NCI-H187 treated with DMSO at 0.1 percent for 48 hours (cell line): ENCODE results near the gene NAA10.

Experiments
- DNase-seq: peaks from one replicate; lab custom pipeline; 2025; lab: John Stamatoyannopoulos, UW

The NAA10 gene

GRCh38 chrX:153884590-153884989 lies 50.2 kb downstream of the NAA10 start:
- no peak for DNase-seq

DNA sequence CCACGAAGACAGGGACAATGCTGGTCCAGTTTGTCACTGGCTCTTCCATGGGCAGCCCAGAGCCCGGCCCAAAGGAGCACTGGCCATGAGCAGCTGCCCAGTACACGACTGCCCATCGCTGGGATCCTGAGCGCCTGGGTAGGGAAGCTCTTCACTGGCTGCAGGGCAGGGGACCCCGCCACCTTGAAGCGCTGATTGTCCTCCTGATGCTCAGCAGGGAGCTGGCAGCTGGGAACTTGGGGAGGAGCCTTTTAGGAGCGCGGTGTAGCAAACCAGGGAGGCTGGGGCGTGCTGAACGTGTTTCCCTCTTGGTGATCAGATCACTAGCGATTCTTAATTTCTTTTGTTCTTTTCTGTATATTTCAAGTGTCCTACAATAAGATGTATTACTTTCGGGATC lies 50.7 kb downstream of the NAA10 start:
- DNase-seq, result no peak

DNA sequence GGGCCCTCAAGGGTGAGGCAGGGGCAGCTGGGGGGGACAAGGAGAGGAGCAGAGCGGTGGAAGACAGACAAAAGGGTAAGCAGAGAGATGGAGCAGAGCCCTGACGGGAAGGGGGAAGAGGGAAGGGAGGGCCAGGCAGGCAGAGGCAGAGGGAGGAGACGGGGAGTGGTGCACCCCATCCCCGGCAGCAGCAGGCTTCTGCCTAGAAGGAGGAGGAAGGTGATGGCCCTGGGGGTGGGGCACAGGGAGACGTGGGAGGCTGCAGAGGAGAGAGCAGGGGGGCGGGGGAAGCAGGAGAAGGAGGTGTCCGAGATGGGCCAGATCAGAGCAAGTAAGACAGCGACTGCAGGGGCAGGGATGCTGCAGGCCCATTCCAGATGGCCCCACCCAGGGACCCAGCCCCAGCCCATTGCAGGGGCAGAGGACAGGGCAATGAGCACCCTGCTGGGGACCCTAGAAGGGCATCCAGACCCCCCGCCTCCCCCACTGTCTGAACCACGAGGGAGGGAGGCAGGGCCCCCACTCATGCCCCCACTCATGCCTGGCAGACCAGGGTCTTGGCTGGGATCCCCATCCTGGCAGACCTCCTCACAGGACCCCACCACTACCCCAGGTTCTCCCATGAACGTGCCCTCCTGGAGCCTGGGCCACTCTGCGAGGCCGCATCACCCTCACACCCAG lies 51.5 kb downstream of the NAA10 start:
- no peak for DNase-seq

DNA sequence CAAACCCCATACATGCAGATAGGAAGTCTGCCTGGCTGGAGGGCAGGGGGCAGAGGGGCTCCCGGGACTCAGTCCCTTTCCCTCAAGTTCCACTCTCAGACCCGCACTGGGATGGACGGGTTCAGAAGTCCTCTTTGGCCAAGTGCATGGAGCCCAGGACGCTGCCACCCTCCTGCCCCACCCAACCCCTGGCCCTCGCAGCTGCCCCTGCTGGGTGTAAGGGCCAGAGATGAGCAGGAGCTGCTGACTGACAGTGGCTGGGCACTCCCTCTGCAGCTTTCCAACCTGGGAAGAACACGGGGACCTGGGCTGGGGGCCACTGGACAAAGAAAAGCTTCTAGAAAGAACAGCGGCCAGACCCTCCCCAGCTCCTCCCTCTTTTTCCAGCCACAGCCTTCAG lies 52.3 kb downstream of the NAA10 start:
- DNase-seq, result no peak

- no peak for DNase-seq
Measured at GRCh38 chrX:153882086-153882498, 52.7 kb downstream of the NAA10 start.

DNA sequence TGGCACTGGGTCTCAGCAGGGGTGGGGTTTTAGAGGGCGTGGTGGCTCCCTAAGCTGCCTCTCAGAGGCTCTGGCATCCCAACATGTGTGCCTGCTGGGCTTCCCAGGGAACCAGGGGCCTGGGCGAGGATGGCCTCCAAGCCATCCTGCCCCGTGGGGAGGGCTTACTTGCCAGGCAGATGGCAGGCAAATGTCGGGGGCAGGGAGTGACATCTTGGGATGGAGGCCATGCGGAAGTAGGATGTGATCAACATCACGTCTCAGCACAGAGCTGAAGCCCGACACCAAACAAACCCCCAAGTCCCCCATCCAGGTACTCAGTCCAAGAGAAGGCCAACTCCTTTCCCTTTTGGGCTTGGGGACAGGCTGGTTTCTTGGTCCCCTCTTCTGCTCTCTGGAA lies 53.6 kb downstream of the NAA10 start:
- no peak for DNase-seq

DNA sequence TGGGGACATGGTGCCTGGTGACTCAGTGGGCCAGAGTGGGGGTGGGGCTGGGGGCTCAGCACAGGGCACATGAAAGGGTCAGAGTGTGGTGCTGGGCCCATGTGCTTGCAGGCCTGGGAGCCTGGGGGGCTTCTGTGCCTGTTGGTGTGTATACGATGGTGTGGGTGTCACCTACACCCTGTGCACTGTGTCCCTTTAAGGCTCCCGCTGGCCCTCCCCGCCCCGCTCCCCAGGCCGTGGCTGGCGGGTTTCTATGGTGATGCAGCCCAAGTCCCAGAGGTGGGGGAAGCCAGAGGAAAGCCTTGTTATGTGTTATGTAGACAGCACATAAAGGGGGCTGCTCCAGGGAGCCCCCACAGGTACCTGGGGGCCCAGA lies 54.4 kb downstream of the NAA10 start:
- no peak for DNase-seq

- no peak for DNase-seq
Measured at GRCh38 chrX:153879741-153880439, 54.9 kb downstream of the NAA10 start.
